Neuronal stem cell (in vitro differentiated cells): ENCODE results near the gene SPECC1.

ENCODE experiments used
- DNase-seq: peaks from one replicate; pipeline ENCODE4 v3.0.0-alpha.2; 2013; ENCODE audit warnings: low spot score
- H2AFZ ChIP-seq: one replicate; pipeline ENCODE4 v1.6.1; 2013; ENCODE audit warnings: mild to moderate bottlenecking, low read length, inconsistent platforms
- H2AK5ac ChIP-seq: 2 replicates; pipeline ENCODE4 v1.6.1; 2013; ENCODE audit warnings: low read depth, mild to moderate bottlenecking, inconsistent platforms, low read length, moderate library complexity, mixed read lengths
- H2BK120ac ChIP-seq: 2 replicates; pipeline ENCODE4 v1.6.1; 2013; ENCODE audit warnings: low read depth, mild to moderate bottlenecking, inconsistent platforms, low read length, moderate library complexity, mixed read lengths
- H2BK12ac ChIP-seq: one replicate; pipeline ENCODE4 v1.6.1; 2013; ENCODE audit warnings: low read length, inconsistent platforms
- H2BK15ac ChIP-seq: 2 replicates; pipeline ENCODE4 v1.6.1; 2013; ENCODE audit warnings: mild to moderate bottlenecking, low read length, inconsistent platforms, mixed read lengths
- H2BK5ac ChIP-seq: one replicate; pipeline ENCODE4 v1.6.1; 2013; ENCODE audit warnings: inconsistent platforms, mild to moderate bottlenecking, low read length, moderate library complexity
- H3K14ac ChIP-seq: one replicate; pipeline ENCODE4 v1.6.1; 2013; ENCODE audit warnings: low read length, inconsistent platforms
- H3K18ac ChIP-seq: 2 replicates; pipeline ENCODE4 v1.6.1; 2013; ENCODE audit warnings: low read length, inconsistent platforms
- H3K23ac ChIP-seq: 2 replicates; pipeline ENCODE4 v1.6.1; 2013; ENCODE audit warnings: low read depth, mild to moderate bottlenecking, mixed read lengths, low read length, inconsistent platforms; ENCODE audit not compliant: poor library complexity
- H3K27ac ChIP-seq: replicated peaks from 3 replicates; pipeline ENCODE4 v1.5.1; 2013; ENCODE audit warnings: low read length, inconsistent platforms
- H3K27me3 ChIP-seq, 3 experiments: 2 replicates each; pipeline ENCODE4 v1.6.1; 2013; ENCODE audit warnings: low read length in 3 of 3, mild to moderate bottlenecking in 2 of 3, inconsistent platforms in 1 of 3, low read depth in 1 of 3, mixed read lengths in 1 of 3, moderate library complexity in 1 of 3; ENCODE audit not compliant: control insufficient read depth in 3 of 3, insufficient read depth in 3 of 3
- H3K36me3 ChIP-seq, 2 donors: replicated peaks in 1 of 2; 2 replicates each; pipeline ENCODE4 v1.6.1; 2013; ENCODE audit warnings: low read length in 2 of 2; ENCODE audit not compliant: control insufficient read depth in 2 of 2, insufficient read depth in 2 of 2
- H3K4ac ChIP-seq: 2 replicates; pipeline ENCODE4 v1.6.1; 2013; ENCODE audit warnings: inconsistent platforms, mild to moderate bottlenecking, low read length, moderate library complexity
- H3K4me1 ChIP-seq, 2 donors: 1 replicate in 1 of 2; 2 replicates in 1 of 2; pipeline ENCODE4 v1.6.1; 2013; ENCODE audit warnings: low read length in 2 of 2, low read depth in 1 of 2; ENCODE audit not compliant: control insufficient read depth in 2 of 2, insufficient read depth in 1 of 2
- H3K4me2 ChIP-seq: one replicate; pipeline ENCODE4 v1.6.1; 2013; ENCODE audit warnings: mild to moderate bottlenecking, low read length, inconsistent platforms; ENCODE audit not compliant: insufficient read depth, poor library complexity, severe bottlenecking
- H3K4me3 ChIP-seq, 2 donors: 2 replicates each; pipeline ENCODE4 v1.5.1; 2013; ENCODE audit warnings: low read length in 2 of 2, mild to moderate bottlenecking in 2 of 2, inconsistent platforms in 1 of 2, moderate library complexity in 1 of 2
- H3K79me1 ChIP-seq: one replicate; pipeline ENCODE4 v1.6.1; 2013; ENCODE audit warnings: low read depth, mild to moderate bottlenecking, inconsistent platforms, low read length, moderate library complexity
- H3K9ac ChIP-seq: one replicate; pipeline ENCODE4 v1.6.1; 2013; ENCODE audit warnings: mild to moderate bottlenecking, low read depth, low read length, inconsistent platforms; ENCODE audit not compliant: poor library complexity
- H3K9me3 ChIP-seq, 2 donors: replicated peaks in 1 of 2; 2 replicates each; pipeline versions ENCODE3 to v1.6.1; 2013; ENCODE audit warnings: low read length in 2 of 2, mild to moderate bottlenecking in 2 of 2, inconsistent platforms in 1 of 2, low read depth in 1 of 2, mixed read lengths in 1 of 2, moderate library complexity in 1 of 2; ENCODE audit not compliant: control insufficient read depth in 2 of 2, insufficient read depth in 1 of 2
- H4K8ac ChIP-seq: one replicate; pipeline ENCODE4 v1.6.1; 2013; ENCODE audit warnings: low read depth, mild to moderate bottlenecking, inconsistent platforms, low read length, moderate library complexity
- H4K91ac ChIP-seq: one replicate; pipeline ENCODE4 v1.6.1; 2013; ENCODE audit warnings: low read length, low read depth, mild to moderate bottlenecking, inconsistent platforms; ENCODE audit not compliant: poor library complexity
- WGBS, 2 donors: extraction: QIAGEN DNeasy Blood & Tissue Kit; methylation state at CpG; one replicate each; pipeline ENCODE4 v1.1.7; 2013; ENCODE audit warnings: missing lambda C conversion rate in 2 of 2, mixed read lengths in 1 of 2; ENCODE audit not compliant: insufficient read length in 2 of 2, insufficient replicate concordance in 1 of 2; ENCODE audit errors: extremely low coverage in 2 of 2; 5-methylcytosine and 5-hydroxymethylcytosine counted together

SPECC1 gene

DNA sequence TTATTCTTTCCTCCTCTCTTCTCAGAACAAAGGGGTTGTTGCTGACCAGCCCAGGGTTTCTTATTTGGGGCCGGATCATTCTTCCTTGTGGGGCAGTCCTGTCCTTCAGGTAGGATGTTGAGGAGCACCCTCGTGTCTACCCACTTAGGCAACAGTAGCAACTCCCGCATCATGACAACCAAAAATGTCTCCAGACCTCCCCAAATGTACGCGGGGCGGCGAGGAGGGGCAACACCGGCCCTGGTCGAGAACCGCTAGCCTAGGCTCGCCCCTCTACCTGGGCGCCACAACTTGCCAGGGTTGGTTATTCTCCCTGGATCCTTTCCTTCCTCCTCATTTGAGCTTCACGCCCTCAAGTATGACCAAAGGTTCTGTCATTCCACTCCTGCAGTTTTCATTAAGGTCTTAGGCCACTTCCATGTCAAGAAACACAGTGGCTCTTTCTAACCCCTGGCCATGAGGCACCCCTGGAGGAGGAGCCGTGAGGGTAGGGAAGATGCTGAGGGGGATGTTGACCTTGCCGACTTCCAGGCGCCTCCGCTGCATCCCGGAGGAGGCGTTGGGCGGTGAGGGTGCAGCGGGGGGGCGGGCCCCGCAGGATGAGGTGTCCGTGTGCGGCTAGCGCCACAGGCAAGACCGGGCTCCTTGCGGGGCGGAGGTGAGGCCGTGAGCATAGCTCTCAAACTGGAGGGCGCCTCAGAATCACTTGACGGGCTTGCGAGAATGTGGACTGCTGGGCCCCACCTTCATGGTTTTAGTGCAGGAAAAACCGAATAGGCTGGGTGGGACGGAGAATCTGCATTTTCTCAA, 712 bp upstream of the SPECC1 start:
- Histone ChIP-seq H4K8ac (no peak overlapping the region), H3K18ac (peak overlapping the region; percentile 5), H3K14ac (no peak overlapping the region), H3K9ac (no peak overlapping the region), H3K79me1 (no peaks in the 10 kb centered on the region), H2AFZ (peak overlapping the region; percentile 100), H3K23ac (no peak overlapping the region), H3K27ac (no peak overlapping the region), H3K9me3 (peaks cover 0 to 3% of the 10 kb centered on the region in 2 donors), H3K27me3 (peaks cover 3 to 49% (median 23%) of the 10 kb centered on the region in 3 experiments), H3K4ac (no peak overlapping the region), H4K91ac (no peak overlapping the region), H2BK120ac (no peak overlapping the region), H3K4me2 (peak overlapping the region; percentile 69), H3K4me3 (peak overlapping the region; percentile 66 to 82), H3K36me3 (no peaks in the 10 kb centered on the region), H2AK5ac (peak overlapping the region; percentile 20), H2BK5ac (no peak overlapping the region), H3K4me1 (peaks cover 2 to 4% of the 10 kb centered on the region in 2 donors), H2BK15ac (no peak overlapping the region), H2BK12ac (no peak overlapping the region)
- no CpG with 5 or more reads among the region's 35 CpGs for WGBS, 2 donors
- no peak for DNase-seq

DNA sequence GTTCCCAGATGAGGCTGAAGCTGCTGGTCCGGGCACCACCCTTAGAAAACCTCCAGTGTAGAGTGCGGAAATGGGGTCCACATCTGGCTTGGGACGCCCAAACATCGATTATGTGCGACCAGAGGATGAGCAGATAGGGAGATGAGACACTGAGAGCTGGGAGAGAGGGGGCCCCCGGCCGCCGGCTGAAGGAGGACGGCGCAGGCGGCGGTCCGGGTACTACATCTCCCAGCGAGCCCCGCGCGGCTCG, 182 bp upstream of the SPECC1 start:
- H2BK5ac ChIP-seq = no peak overlapping the region
- H4K8ac ChIP-seq = no peak overlapping the region
- peaks cover 0 to 3% of the 10 kb centered on the region in 2 donors for H3K9me3 ChIP-seq
- peak overlapping the region; percentile 5 for H3K18ac ChIP-seq
- no peaks in the 10 kb centered on the region for H3K36me3 ChIP-seq
- H4K91ac ChIP-seq = no peak overlapping the region
- peak overlapping the region; percentile 100 for H2AFZ ChIP-seq
- no peak overlapping the region for H3K4ac ChIP-seq
- no peaks in the 10 kb centered on the region for H3K79me1 ChIP-seq
- no peak overlapping the region for H3K27ac ChIP-seq
- no CpG with 5 or more reads among the region's 18 CpGs for WGBS, 2 donors
- H3K4me3 ChIP-seq = peak overlapping the region; percentile 66 to 82
- no peak overlapping the region for H3K14ac ChIP-seq
- H2BK120ac ChIP-seq = no peak overlapping the region
- H3K23ac ChIP-seq = no peak overlapping the region
- peaks cover 2 to 4% of the 10 kb centered on the region in 2 donors for H3K4me1 ChIP-seq
- no peak overlapping the region for H3K9ac ChIP-seq
- H2BK15ac ChIP-seq = no peak overlapping the region
- peak overlapping the region; percentile 69 for H3K4me2 ChIP-seq
- peaks cover 3 to 54% (median 23%) of the 10 kb centered on the region in 3 experiments for H3K27me3 ChIP-seq
- no peak overlapping the region for H2AK5ac ChIP-seq
- H2BK12ac ChIP-seq = no peak overlapping the region
- DNase-seq = no peak

DNA sequence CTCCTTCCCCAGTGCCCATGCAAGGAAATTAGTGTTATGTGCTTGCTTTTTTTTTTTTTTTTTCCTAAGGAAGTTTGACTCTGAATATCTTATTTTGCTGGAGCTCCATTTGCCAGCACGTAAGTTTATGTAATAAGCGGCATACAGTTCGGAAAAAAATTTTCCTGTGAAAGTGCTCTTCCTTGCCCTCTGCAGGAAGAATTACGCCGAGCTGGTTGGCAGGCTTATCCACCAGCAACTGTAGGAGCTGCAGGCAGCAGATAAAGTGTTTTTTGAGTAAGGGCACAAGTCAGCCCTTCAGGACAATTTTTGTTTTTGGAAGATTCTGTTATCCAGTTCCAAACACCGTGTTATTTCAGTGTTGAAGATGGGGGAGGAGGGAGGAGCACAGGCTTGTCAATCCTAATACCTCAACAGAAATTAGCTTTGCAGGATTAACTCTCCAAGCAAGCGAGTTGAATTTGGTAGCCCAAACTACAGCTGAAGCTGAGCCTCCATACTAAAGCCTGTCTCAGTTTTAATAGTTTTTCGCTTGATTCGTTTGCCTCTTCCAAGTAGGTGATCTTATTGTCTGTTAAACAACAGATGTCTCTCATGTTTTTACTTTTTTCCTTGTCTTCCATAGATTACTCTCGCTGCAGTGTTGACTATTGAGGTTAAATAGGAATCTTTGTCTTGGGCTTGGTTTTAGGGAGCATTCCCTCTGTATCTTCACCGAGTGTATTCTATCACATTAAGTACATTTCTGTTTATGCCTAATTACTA, 1.1 kb downstream of the SPECC1 start:
- H3K14ac ChIP-seq = no peak overlapping the region
- no peak overlapping the region for H2BK12ac ChIP-seq
- peak overlapping the region; percentile 68 for H2AK5ac ChIP-seq
- no peak overlapping the region for H3K27ac ChIP-seq
- no peaks in the 10 kb centered on the region for H3K79me1 ChIP-seq
- H3K4ac ChIP-seq = no peak overlapping the region
- peaks cover 0 to 3% of the 10 kb centered on the region in 2 donors for H3K9me3 ChIP-seq
- no CpG with 5 or more reads among the region's 11 CpGs for WGBS, 2 donors
- no peak overlapping the region for H2BK5ac ChIP-seq
- no peak overlapping the region for H4K91ac ChIP-seq
- H2BK120ac ChIP-seq = no peak overlapping the region
- no peaks in the 10 kb centered on the region for H3K36me3 ChIP-seq
- H3K4me1 ChIP-seq = peaks cover 2 to 4% of the 10 kb centered on the region in 2 donors
- H3K18ac ChIP-seq = no peak overlapping the region
- no peak overlapping the region for H3K23ac ChIP-seq
- H3K4me2 ChIP-seq = peak overlapping the region; percentile 99
- no peak overlapping the region for H4K8ac ChIP-seq
- peak overlapping the region; percentile 66 to 88 for H3K4me3 ChIP-seq
- peak; percentile 30 for DNase-seq
- H3K27me3 ChIP-seq = peaks cover 3 to 54% (median 23%) of the 10 kb centered on the region in 3 experiments
- H2AFZ ChIP-seq = peak overlapping the region; percentile 100
- peak overlapping the region; percentile 44 for H3K9ac ChIP-seq
- no peak overlapping the region for H2BK15ac ChIP-seq

DNA sequence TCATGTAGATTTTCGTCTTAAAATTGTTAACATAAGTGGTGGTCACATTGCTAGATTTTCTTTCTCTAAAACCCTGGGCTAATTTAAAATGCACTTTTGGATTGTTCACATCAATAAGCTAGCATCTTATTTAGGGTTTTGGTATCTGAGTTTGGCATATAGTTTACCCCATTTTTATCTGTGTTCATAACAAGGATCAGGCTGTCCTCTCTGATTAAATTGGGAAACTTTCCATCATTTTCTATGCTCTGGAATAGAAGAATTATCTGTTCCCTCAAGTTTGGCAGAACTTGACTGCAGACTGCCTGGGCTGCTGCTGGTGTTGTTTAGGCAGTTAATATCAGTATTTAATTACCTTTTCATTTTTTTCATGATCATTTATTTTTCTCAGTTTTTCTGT, 1.8 kb downstream of the SPECC1 start:
- Histone ChIP-seq H2AK5ac (no peak overlapping the region), H4K8ac (no peak overlapping the region), H2AFZ (no peak overlapping the region), H3K23ac (no peak overlapping the region), H3K79me1 (no peaks in the 10 kb centered on the region), H3K9ac (no peak overlapping the region), H4K91ac (no peak overlapping the region), H3K9me3 (peaks cover 0 to 3% of the 10 kb centered on the region in 2 donors), H2BK5ac (no peak overlapping the region), H3K18ac (no peak overlapping the region), H3K4me2 (no peak overlapping the region), H3K27ac (no peak overlapping the region), H3K4ac (no peak overlapping the region), H3K4me3 (no peak overlapping the region), H3K27me3 (peaks cover 3 to 54% (median 23%) of the 10 kb centered on the region in 3 experiments), H2BK120ac (no peak overlapping the region), H3K36me3 (no peaks in the 10 kb centered on the region), H2BK12ac (no peak overlapping the region), H2BK15ac (no peak overlapping the region), H3K4me1 (peaks cover 2 to 4% of the 10 kb centered on the region in 2 donors), H3K14ac (no peak overlapping the region)
- WGBS, 2 donors = no CpG with 5 or more reads among the region's 1 CpG
- DNase-seq = no peak
